Measurements from ENCODE around the gene RBBP8NL.
A peak's percentile ranks its signal among the peaks of the same experiment; 100 is the strongest.

RBBP8NL gene

DNA sequence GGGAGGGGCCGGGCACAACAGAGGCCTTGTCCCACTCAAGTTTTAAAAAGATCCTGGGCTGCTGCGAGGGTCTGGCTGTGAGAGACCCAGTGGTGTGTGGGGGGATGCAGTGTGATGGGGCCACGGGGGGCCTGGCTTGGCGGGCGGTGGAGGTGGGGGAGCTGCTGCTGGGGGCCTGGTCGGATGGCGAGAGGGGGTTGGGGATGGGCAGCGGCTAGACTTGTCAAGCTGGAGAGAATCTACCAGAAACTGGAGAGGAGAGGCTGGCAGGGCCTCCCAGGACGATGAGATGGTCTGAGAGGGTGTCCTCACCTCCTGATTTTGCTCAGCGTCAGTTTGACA, 35.3 kb downstream of the RBBP8NL start:
- DNase-seq: no peak
- TF ChIP-seq, protein P1, sequence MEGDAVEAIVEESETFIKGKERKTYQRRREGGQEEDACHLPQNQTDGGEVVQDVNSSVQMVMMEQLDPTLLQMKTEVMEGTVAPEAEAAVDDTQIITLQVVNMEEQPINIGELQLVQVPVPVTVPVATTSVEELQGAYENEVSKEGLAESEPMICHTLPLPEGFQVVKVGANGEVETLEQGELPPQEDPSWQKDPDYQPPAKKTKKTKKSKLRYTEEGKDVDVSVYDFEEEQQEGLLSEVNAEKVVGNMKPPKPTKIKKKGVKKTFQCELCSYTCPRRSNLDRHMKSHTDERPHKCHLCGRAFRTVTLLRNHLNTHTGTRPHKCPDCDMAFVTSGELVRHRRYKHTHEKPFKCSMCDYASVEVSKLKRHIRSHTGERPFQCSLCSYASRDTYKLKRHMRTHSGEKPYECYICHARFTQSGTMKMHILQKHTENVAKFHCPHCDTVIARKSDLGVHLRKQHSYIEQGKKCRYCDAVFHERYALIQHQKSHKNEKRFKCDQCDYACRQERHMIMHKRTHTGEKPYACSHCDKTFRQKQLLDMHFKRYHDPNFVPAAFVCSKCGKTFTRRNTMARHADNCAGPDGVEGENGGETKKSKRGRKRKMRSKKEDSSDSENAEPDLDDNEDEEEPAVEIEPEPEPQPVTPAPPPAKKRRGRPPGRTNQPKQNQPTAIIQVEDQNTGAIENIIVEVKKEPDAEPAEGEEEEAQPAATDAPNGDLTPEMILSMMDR (IDR thresholded peaks at IDR 0.05): no peak
- H3K27ac Mint-ChIP-seq: peak overlapping the region; percentile 36
- H3K27me3 Mint-ChIP-seq (ENCODE audit: low read depth, poor library complexity): peaks cover 5% of the 10 kb centered on the region
- H3K36me3 Mint-ChIP-seq (ENCODE audit: low read depth): peaks cover 33% of the 10 kb centered on the region
- no peaks in the 10 kb centered on the region for H3K9me3 Mint-ChIP-seq
- H3K4me3 Mint-ChIP-seq: no peak overlapping the region
- peaks cover 28% of the 10 kb centered on the region for H3K4me1 Mint-ChIP-seq

DNA sequence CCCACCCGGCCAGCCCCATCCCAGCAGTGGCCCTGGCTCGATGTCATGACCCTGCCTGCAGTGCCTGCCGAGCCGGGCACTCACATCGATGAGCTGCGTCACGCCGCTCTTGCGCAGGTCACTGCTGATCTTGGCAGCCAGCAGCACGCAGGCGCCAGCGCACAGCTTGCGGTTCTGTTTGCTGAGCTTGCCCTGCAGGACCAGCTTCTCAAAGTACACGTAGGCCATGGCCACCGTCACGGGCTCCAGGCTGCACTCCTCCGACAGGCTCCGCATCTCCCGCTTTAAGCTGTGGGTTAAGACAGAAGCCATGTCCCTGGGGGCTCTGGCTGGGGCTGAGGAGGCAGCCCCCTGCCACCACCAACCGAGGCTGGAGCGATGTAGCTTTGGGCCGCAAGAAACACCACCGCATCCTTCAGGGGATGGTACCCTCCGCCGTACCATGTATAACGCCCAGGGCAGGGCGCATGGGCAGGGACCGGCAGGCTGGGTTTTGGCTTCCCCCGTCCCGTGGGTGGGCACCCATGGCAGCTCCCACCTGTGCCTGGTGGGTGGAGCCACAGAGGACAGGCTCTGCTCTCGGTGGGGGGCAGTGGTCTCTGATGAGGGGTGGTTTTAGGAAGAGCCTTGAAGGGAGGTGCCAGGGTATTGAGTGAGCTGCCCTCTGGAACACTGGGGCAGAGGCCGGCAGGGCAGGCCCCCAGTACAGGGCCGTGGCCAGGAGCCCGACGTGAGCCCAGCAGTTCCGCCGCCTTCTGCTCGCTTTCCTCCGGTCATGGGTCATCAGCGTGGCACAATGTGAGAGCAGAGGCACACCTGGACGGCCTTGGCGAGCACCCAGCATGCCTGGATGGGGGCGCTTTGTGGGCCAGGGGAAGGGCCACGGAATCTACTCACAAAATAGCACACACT, 35.9 kb downstream of the RBBP8NL start:
- H3K36me3 Mint-ChIP-seq (ENCODE audit: low read depth): peaks cover 31% of the 10 kb centered on the region
- no peak overlapping the region for H3K4me3 Mint-ChIP-seq
- H3K9me3 Mint-ChIP-seq: no peaks in the 10 kb centered on the region
- TF ChIP-seq, protein P1 (IDR thresholded peaks at IDR 0.05): no peak
- H3K27ac Mint-ChIP-seq: peak overlapping the region; percentile 36
- peaks cover 4% of the 10 kb centered on the region for H3K27me3 Mint-ChIP-seq (ENCODE audit: low read depth, poor library complexity)
- H3K4me1 Mint-ChIP-seq: peaks cover 28% of the 10 kb centered on the region
- no peak for DNase-seq

DNA sequence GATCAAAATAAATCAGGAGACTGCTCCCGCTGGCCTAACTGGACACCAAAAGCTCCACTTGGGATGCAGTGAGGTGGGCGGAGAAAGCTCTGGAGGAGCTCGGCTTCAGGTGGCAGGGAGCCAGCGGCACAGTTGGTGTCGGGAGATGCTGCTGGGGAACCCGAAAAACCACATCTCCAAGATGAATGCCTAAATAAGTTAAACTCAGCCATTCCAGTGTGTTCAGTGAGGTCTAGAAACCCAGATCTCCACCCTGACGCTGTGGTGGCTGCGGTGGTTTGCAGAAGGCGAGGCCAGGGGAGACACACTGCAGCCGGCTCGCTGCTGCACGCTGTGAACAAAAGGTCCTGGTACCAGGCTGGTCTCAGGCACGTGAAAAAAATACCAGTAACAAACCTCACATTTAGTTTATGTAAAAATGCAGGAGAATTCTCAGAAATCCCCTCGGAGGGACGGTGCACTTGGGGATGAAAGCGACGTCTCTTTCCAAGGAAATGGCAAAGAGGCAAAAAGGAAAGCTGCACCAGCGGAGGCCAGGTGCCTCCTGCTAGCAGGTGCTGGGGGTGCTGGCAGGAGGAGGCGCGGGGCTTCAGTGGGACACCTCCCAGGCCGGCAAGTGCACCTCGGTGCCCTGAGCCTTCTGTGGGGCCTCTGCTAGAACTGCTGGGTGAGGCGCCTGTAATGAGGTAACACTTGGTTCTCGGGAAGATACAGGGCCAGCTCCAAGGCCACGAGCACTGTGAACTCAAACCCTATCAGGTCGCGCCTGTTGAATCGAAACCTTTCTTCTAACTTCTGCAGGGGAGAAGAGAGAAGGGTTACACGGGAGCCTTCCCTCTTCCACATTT, 36.8 kb downstream of the RBBP8NL start:
- DNase-seq: no peak
- Mint-ChIP-seq H3K36me3 (ENCODE audit: low read depth) (peaks cover 31% of the 10 kb centered on the region), H3K27ac (peak overlapping the region; percentile 96), H3K27me3 (ENCODE audit: low read depth, poor library complexity) (peaks cover 4% of the 10 kb centered on the region), H3K9me3 (no peaks in the 10 kb centered on the region), H3K4me3 (no peak overlapping the region), H3K4me1 (peaks cover 35% of the 10 kb centered on the region)
- TF ChIP-seq, protein P1 (IDR thresholded peaks at IDR 0.05): no peak

DNA sequence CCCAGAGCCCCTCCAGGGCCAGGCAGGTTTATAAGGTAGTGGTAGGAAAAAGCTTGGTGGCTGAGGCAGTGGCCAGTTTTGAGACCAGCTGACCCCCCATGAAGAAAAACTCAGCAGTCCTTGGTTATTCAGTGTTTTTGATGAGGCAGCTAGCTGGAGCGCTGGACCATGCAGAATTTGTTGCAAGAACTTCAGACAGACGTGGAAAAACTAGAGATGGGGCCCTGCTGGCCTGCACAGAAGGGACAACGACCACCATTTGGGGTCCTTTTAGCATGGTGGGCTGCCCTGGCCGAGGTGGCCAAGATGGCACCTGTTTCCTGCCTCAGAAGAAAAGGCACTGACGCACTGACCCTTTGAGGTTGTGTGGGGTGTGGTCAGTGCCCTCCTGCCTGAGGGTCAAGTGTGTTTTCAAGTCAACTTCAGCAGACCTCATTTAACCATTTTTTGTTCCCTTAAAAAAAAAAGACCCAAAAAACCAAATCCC, 37.7 kb downstream of the RBBP8NL start:
- Mint-ChIP-seq H3K27ac (peak overlapping the region; percentile 96), H3K4me1 (peaks cover 43% of the 10 kb centered on the region), H3K9me3 (no peaks in the 10 kb centered on the region), H3K4me3 (no peak overlapping the region), H3K36me3 (ENCODE audit: low read depth) (peaks cover 31% of the 10 kb centered on the region), H3K27me3 (ENCODE audit: low read depth, poor library complexity) (peaks cover 8% of the 10 kb centered on the region)
- TF ChIP-seq, protein P1 (IDR thresholded peaks at IDR 0.05): no peak
- DNase-seq: no peak

DNA sequence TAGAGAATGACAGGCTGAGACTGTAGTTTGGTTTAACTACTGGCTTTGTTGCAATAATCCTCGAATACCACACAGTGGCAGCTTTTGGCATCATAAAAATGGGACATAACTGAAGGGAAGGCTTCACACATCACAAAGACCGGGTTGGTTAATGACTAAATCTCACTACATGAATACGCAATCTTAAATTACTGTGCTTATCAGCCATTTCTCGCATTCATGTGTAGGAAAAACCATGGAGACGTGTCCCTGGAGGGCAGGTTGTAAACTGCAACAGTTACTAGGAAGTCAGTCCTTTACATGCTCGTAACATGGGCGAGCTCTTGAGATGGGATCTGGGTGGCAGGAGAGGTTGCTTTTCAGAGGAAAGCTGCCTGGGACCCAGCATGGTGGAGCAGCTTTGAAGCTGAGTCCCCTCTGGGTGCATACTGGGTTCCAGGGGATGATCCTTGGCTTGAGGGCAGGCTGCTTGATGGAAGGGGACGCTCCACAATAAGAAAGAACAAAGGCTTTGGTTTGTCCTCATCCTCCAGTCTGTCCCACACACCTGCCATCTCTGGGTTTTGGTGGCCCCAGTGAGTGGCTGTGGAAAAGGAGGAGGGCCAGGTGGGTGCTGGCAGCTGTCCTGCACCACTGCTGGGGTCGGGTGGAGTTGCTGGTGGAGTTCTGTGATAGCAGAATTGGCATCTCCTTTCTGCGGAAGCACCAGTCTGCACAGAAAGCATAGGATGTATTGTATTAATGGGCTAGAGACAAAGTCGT, 38.3 kb downstream of the RBBP8NL start:
- Mint-ChIP-seq H3K4me3 (peak overlapping the region; percentile 96), H3K36me3 (ENCODE audit: low read depth) (peaks cover 31% of the 10 kb centered on the region), H3K27me3 (ENCODE audit: low read depth, poor library complexity) (peaks cover 8% of the 10 kb centered on the region), H3K27ac (peak overlapping the region; percentile 80), H3K4me1 (peaks cover 48% of the 10 kb centered on the region), H3K9me3 (no peaks in the 10 kb centered on the region)
- no peak for DNase-seq
- TF ChIP-seq, protein P1 (IDR thresholded peaks at IDR 0.05): no peak

Measured in nephron progenitor cell (in vitro differentiated cells).